ENCODE data around the gene TNRC6B.
A peak's percentile ranks its signal among the peaks of the same experiment; 100 is the strongest.
"Not testable (repeated sequence)": the region's sequence is repeated elsewhere in the genome, so short reads cannot be mapped to it uniquely, and the experiment has no call there.

TNRC6B gene

GRCh38 chr22:40197421-40197820 lies 19.7 kb downstream of the TNRC6B start:
- not testable (repeated sequence) for H3K27ac ChIP-seq (ENCODE audit: low read depth in 2 of 2, low read length in 2 of 2); H3K36me3 ChIP-seq (ENCODE audit: control insufficient read depth in 2 of 2, insufficient read depth in 2 of 2, low read length in 2 of 2); H3K9ac ChIP-seq (ENCODE audit: low read depth in 1 of 2, low read length in 2 of 2); H3K4me1 ChIP-seq (ENCODE audit: control insufficient read depth in 2 of 2, insufficient read depth in 2 of 2, low read length in 2 of 2); H3K4me3 ChIP-seq (ENCODE audit: low read length in 2 of 2); H3K9me3 ChIP-seq (ENCODE audit: control insufficient read depth in 2 of 2, low read length in 2 of 2); H3K27me3 ChIP-seq (ENCODE audit: control insufficient read depth in 2 of 2, insufficient read depth in 2 of 2, low read length in 2 of 2)

- H3K9ac ChIP-seq (ENCODE audit: low read depth in 1 of 2, low read length in 2 of 2): no peak overlapping the region
- H3K27ac ChIP-seq (ENCODE audit: low read depth in 2 of 2, low read length in 2 of 2): no peak overlapping the region
- H3K4me3 ChIP-seq (ENCODE audit: low read length in 2 of 2): no peak overlapping the region
- H3K27me3 ChIP-seq (ENCODE audit: control insufficient read depth in 2 of 2, insufficient read depth in 2 of 2, low read length in 2 of 2): no peaks in the 10 kb centered on the region
- H3K4me1 ChIP-seq (ENCODE audit: control insufficient read depth in 2 of 2, insufficient read depth in 2 of 2, low read length in 2 of 2): peaks cover 7 to 13% of the 10 kb centered on the region in 2 donors
- H3K9me3 ChIP-seq (ENCODE audit: control insufficient read depth in 2 of 2, low read length in 2 of 2): no peaks in the 10 kb centered on the region
- no peaks in the 10 kb centered on the region for H3K36me3 ChIP-seq (ENCODE audit: control insufficient read depth in 2 of 2, insufficient read depth in 2 of 2, low read length in 2 of 2)
Observed at GRCh38 chr22:40198733-40199132, 21.0 kb downstream of the TNRC6B start.

- H3K27ac ChIP-seq (ENCODE audit: low read depth in 2 of 2, low read length in 2 of 2): no peak overlapping the region
- H3K4me1 ChIP-seq (ENCODE audit: control insufficient read depth in 2 of 2, insufficient read depth in 2 of 2, low read length in 2 of 2): peaks cover 6 to 14% of the 10 kb centered on the region in 2 donors
- H3K36me3 ChIP-seq (ENCODE audit: control insufficient read depth in 2 of 2, insufficient read depth in 2 of 2, low read length in 2 of 2): no peaks in the 10 kb centered on the region
Observed at GRCh38 chr22:40199223-40199622, 21.5 kb downstream of the TNRC6B start.

GRCh38 chr22:40199852-40200251 lies 22.1 kb downstream of the TNRC6B start:
- no peaks in the 10 kb centered on the region for H3K36me3 ChIP-seq (ENCODE audit: control insufficient read depth in 2 of 2, insufficient read depth in 2 of 2, low read length in 2 of 2)
- H3K27ac ChIP-seq (ENCODE audit: low read depth in 2 of 2, low read length in 2 of 2): no peak overlapping the region
- no peak overlapping the region for H3K4me3 ChIP-seq (ENCODE audit: low read length in 2 of 2)
- H3K9me3 ChIP-seq (ENCODE audit: control insufficient read depth in 2 of 2, low read length in 2 of 2): no peaks in the 10 kb centered on the region
- H3K9ac ChIP-seq (ENCODE audit: low read depth in 1 of 2, low read length in 2 of 2): no peak overlapping the region
- no peaks in the 10 kb centered on the region for H3K27me3 ChIP-seq (ENCODE audit: control insufficient read depth in 2 of 2, insufficient read depth in 2 of 2, low read length in 2 of 2)
- peaks cover 8 to 14% of the 10 kb centered on the region in 2 donors for H3K4me1 ChIP-seq (ENCODE audit: control insufficient read depth in 2 of 2, insufficient read depth in 2 of 2, low read length in 2 of 2)

More at GRCh38 chr22:40199223-40199622, 21.5 kb downstream of the TNRC6B start:
- Histone ChIP-seq H3K9ac (ENCODE audit: low read depth in 1 of 2, low read length in 2 of 2) (no peak overlapping the region), H3K4me3 (ENCODE audit: low read length in 2 of 2) (no peak overlapping the region), H3K9me3 (ENCODE audit: control insufficient read depth in 2 of 2, low read length in 2 of 2) (no peaks in the 10 kb centered on the region), H3K27me3 (ENCODE audit: control insufficient read depth in 2 of 2, insufficient read depth in 2 of 2, low read length in 2 of 2) (no peaks in the 10 kb centered on the region)

GRCh38 chr22:40200795-40201530 lies 23.2 kb downstream of the TNRC6B start:
- Histone ChIP-seq H3K27me3 (ENCODE audit: control insufficient read depth in 2 of 2, insufficient read depth in 2 of 2, low read length in 2 of 2) (no peaks in the 10 kb centered on the region), H3K27ac (ENCODE audit: low read depth in 2 of 2, low read length in 2 of 2) (no peak overlapping the region), H3K4me3 (ENCODE audit: low read length in 2 of 2) (no peak overlapping the region), H3K9ac (ENCODE audit: low read depth in 1 of 2, low read length in 2 of 2) (no peak overlapping the region), H3K4me1 (ENCODE audit: control insufficient read depth in 2 of 2, insufficient read depth in 2 of 2, low read length in 2 of 2) (peaks cover 8 to 14% of the 10 kb centered on the region in 2 donors), H3K9me3 (ENCODE audit: control insufficient read depth in 2 of 2, low read length in 2 of 2) (no peaks in the 10 kb centered on the region), H3K36me3 (ENCODE audit: control insufficient read depth in 2 of 2, insufficient read depth in 2 of 2, low read length in 2 of 2) (no peaks in the 10 kb centered on the region)

- Histone ChIP-seq H3K36me3 (ENCODE audit: control insufficient read depth in 2 of 2, insufficient read depth in 2 of 2, low read length in 2 of 2) (no peaks in the 10 kb centered on the region), H3K9me3 (ENCODE audit: control insufficient read depth in 2 of 2, low read length in 2 of 2) (no peaks in the 10 kb centered on the region), H3K27ac (ENCODE audit: low read depth in 2 of 2, low read length in 2 of 2) (no peak overlapping the region), H3K9ac (ENCODE audit: low read depth in 1 of 2, low read length in 2 of 2) (no peak overlapping the region), H3K4me3 (ENCODE audit: low read length in 2 of 2) (no peak overlapping the region), H3K4me1 (ENCODE audit: control insufficient read depth in 2 of 2, insufficient read depth in 2 of 2, low read length in 2 of 2) (peaks cover 8 to 9% of the 10 kb centered on the region in 2 donors), H3K27me3 (ENCODE audit: control insufficient read depth in 2 of 2, insufficient read depth in 2 of 2, low read length in 2 of 2) (no peaks in the 10 kb centered on the region)
Observed at GRCh38 chr22:40202225-40202944, 24.7 kb downstream of the TNRC6B start.

- H3K9ac ChIP-seq (ENCODE audit: low read depth in 1 of 2, low read length in 2 of 2): no peak overlapping the region
- peak overlapping the region in 1 of 2 donors; percentile 12 for H3K27ac ChIP-seq (ENCODE audit: low read depth in 2 of 2, low read length in 2 of 2)
- no peak overlapping the region for H3K4me3 ChIP-seq (ENCODE audit: low read length in 2 of 2)
- H3K27me3 ChIP-seq (ENCODE audit: control insufficient read depth in 2 of 2, insufficient read depth in 2 of 2, low read length in 2 of 2): no peaks in the 10 kb centered on the region
- H3K9me3 ChIP-seq (ENCODE audit: control insufficient read depth in 2 of 2, low read length in 2 of 2): no peaks in the 10 kb centered on the region
- H3K36me3 ChIP-seq (ENCODE audit: control insufficient read depth in 2 of 2, insufficient read depth in 2 of 2, low read length in 2 of 2): no peaks in the 10 kb centered on the region
- peaks cover 8 to 9% of the 10 kb centered on the region in 2 donors for H3K4me1 ChIP-seq (ENCODE audit: control insufficient read depth in 2 of 2, insufficient read depth in 2 of 2, low read length in 2 of 2)
Observed at GRCh38 chr22:40203572-40203971, 25.8 kb downstream of the TNRC6B start.

- H3K4me3 ChIP-seq (ENCODE audit: low read length in 2 of 2): no peak overlapping the region
- no peaks in the 10 kb centered on the region for H3K27me3 ChIP-seq (ENCODE audit: control insufficient read depth in 2 of 2, insufficient read depth in 2 of 2, low read length in 2 of 2)
- no peak overlapping the region for H3K9ac ChIP-seq (ENCODE audit: low read depth in 1 of 2, low read length in 2 of 2)
- H3K36me3 ChIP-seq (ENCODE audit: control insufficient read depth in 2 of 2, insufficient read depth in 2 of 2, low read length in 2 of 2): no peaks in the 10 kb centered on the region
- H3K27ac ChIP-seq (ENCODE audit: low read depth in 2 of 2, low read length in 2 of 2): no peak overlapping the region
- H3K4me1 ChIP-seq (ENCODE audit: control insufficient read depth in 2 of 2, insufficient read depth in 2 of 2, low read length in 2 of 2): peaks cover 9 to 11% of the 10 kb centered on the region in 2 donors
- H3K9me3 ChIP-seq (ENCODE audit: control insufficient read depth in 2 of 2, low read length in 2 of 2): no peaks in the 10 kb centered on the region
Observed at GRCh38 chr22:40204321-40205116, 26.8 kb downstream of the TNRC6B start.

GRCh38 chr22:40206561-40206960 lies 28.8 kb downstream of the TNRC6B start:
- no peak overlapping the region for H3K27ac ChIP-seq (ENCODE audit: low read depth in 2 of 2, low read length in 2 of 2)
- no peak overlapping the region for H3K4me3 ChIP-seq (ENCODE audit: low read length in 2 of 2)
- H3K4me1 ChIP-seq (ENCODE audit: control insufficient read depth in 2 of 2, insufficient read depth in 2 of 2, low read length in 2 of 2): peaks cover 9 to 12% of the 10 kb centered on the region in 2 donors
- no peaks in the 10 kb centered on the region for H3K9me3 ChIP-seq (ENCODE audit: control insufficient read depth in 2 of 2, low read length in 2 of 2)
- H3K9ac ChIP-seq (ENCODE audit: low read depth in 1 of 2, low read length in 2 of 2): no peak overlapping the region
- no peaks in the 10 kb centered on the region for H3K27me3 ChIP-seq (ENCODE audit: control insufficient read depth in 2 of 2, insufficient read depth in 2 of 2, low read length in 2 of 2)
- no peaks in the 10 kb centered on the region for H3K36me3 ChIP-seq (ENCODE audit: control insufficient read depth in 2 of 2, insufficient read depth in 2 of 2, low read length in 2 of 2)

GRCh38 chr22:40210818-40211217 lies 33.1 kb downstream of the TNRC6B start:
- Histone ChIP-seq H3K4me1 (ENCODE audit: control insufficient read depth in 2 of 2, insufficient read depth in 2 of 2, low read length in 2 of 2) (peaks cover 7% of the 10 kb centered on the region in 2 donors), H3K27me3 (ENCODE audit: control insufficient read depth in 2 of 2, insufficient read depth in 2 of 2, low read length in 2 of 2) (no peaks in the 10 kb centered on the region), H3K36me3 (ENCODE audit: control insufficient read depth in 2 of 2, insufficient read depth in 2 of 2, low read length in 2 of 2) (peaks cover 0 to 2% of the 10 kb centered on the region in 2 donors), H3K27ac (ENCODE audit: low read depth in 2 of 2, low read length in 2 of 2) (no peak overlapping the region), H3K9ac (ENCODE audit: low read depth in 1 of 2, low read length in 2 of 2) (no peak overlapping the region), H3K9me3 (ENCODE audit: control insufficient read depth in 2 of 2, low read length in 2 of 2) (no peaks in the 10 kb centered on the region), H3K4me3 (ENCODE audit: low read length in 2 of 2) (no peak overlapping the region)
